ENCODE results near the gene YTHDF2.
"Not testable (repeated sequence)": the region's sequence is repeated elsewhere in the genome, so short reads cannot be mapped to it uniquely, and the experiment has no call there.

Gene YTHDF2

GRCh38 chr1:28736450-28737306 is at the start of gene YTHDF2:
TSS of gene YTHDF2 (plus strand) at chr1:28736940. CDS start at chr1:28737121, 181 bp downstream.
- peak; percentile 65 for DNase-seq (ENCODE audit: insufficient read length, low spot score)
- FAIRE-seq = no peak
- TF ChIP-seq, protein P1, sequence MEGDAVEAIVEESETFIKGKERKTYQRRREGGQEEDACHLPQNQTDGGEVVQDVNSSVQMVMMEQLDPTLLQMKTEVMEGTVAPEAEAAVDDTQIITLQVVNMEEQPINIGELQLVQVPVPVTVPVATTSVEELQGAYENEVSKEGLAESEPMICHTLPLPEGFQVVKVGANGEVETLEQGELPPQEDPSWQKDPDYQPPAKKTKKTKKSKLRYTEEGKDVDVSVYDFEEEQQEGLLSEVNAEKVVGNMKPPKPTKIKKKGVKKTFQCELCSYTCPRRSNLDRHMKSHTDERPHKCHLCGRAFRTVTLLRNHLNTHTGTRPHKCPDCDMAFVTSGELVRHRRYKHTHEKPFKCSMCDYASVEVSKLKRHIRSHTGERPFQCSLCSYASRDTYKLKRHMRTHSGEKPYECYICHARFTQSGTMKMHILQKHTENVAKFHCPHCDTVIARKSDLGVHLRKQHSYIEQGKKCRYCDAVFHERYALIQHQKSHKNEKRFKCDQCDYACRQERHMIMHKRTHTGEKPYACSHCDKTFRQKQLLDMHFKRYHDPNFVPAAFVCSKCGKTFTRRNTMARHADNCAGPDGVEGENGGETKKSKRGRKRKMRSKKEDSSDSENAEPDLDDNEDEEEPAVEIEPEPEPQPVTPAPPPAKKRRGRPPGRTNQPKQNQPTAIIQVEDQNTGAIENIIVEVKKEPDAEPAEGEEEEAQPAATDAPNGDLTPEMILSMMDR (IDR thresholded peaks at IDR 0.05; ENCODE audit: insufficient read depth, missing control alignments) = peak; percentile 70

- DNase-seq (ENCODE audit: insufficient read length, low spot score); FAIRE-seq: not testable (repeated sequence)
Observed at GRCh38 chr1:28691627-28692026, 45.1 kb upstream of the YTHDF2 start.

GRCh38 chr1:28703629-28704028 is 33.1 kb upstream of the YTHDF2 start:
- TF ChIP-seq, protein P1 (IDR thresholded peaks at IDR 0.05; ENCODE audit: insufficient read depth, missing control alignments) = no peak
- no peak for DNase-seq (ENCODE audit: insufficient read length, low spot score)
- no peak for FAIRE-seq

DNA sequence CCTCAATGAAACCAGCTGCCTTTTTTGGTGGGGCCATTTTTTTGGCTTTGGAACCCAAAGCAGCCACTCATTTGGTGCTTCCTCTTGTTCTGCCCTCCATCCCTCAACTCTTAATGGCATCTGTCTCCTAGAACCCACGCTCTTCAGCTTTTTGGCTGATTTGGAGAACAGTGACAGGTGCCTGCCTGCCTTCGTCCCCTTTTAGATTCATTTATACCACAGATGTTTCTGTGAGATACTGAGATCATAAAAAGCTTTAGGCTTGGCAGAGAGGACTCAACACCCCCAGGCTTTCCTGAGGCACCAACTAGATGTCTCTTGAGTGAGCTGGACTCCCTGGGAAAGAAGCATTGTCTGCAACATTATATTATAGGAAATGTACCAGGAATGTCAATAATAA is 20.4 kb upstream of the YTHDF2 start:
- TF ChIP-seq, protein P1 (IDR thresholded peaks at IDR 0.05; ENCODE audit: insufficient read depth, missing control alignments) = no peak
- FAIRE-seq (no peak), DNase-seq (ENCODE audit: insufficient read length, low spot score) (no peak)

GRCh38 chr1:28718166-28718565 is 18.6 kb upstream of the YTHDF2 start:
- FAIRE-seq = no peak
- TF ChIP-seq, protein P1 (IDR thresholded peaks at IDR 0.05; ENCODE audit: insufficient read depth, missing control alignments) = no peak
- DNase-seq (ENCODE audit: insufficient read length, low spot score) = no peak

GRCh38 chr1:28718586-28719331 is 18.0 kb upstream of the YTHDF2 start:
- no peak for DNase-seq (ENCODE audit: insufficient read length, low spot score)
- no peak for FAIRE-seq
- TF ChIP-seq, protein P1 (IDR thresholded peaks at IDR 0.05; ENCODE audit: insufficient read depth, missing control alignments) = no peak

DNA sequence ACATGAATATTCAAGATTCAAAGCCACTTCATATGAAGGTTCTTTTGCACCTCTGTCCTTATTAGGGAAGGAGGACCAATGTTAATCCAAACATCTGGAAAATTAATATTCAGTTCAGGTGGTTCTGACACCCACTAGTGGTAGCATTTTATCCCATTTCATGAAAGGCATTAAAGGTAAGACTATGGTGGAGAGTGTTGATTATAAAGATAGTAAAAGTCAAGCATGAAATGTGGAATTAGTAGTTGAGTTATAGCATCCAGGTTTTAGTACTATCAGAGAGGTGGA is 17.5 kb upstream of the YTHDF2 start:
- no peak for DNase-seq (ENCODE audit: insufficient read length, low spot score)
- TF ChIP-seq, protein P1 (IDR thresholded peaks at IDR 0.05; ENCODE audit: insufficient read depth, missing control alignments) = no peak
- FAIRE-seq = no peak
